Measurements from ENCODE around the gene GINM1. TPM values are rescaled to one million over a fixed set of nuclear protein-coding genes. Genes with fewer than 3 reads are reported as not detected.

GINM1 gene
- total RNA-seq, 1 experiment from 2014 or later, result 27.7 TPM

GRCh38 chr6:149560736-149561135 lies 5.4 kb upstream of the GINM1 start:
- intact Hi-C loops (cut with micrococcal nuclease), result no loop called here
- Mint-ChIP-seq H3K4me3 (ENCODE audit: unreplicated experiment) (no peak overlapping the region), H3K4me1 (ENCODE audit: insufficient read depth, unreplicated experiment) (peaks cover 7% of the 10 kb centered on the region), H3K36me3 (ENCODE audit: insufficient read depth, unreplicated experiment) (no peaks in the 10 kb centered on the region), H3K27ac (ENCODE audit: low read depth, unreplicated experiment) (no peak overlapping the region), H3K27me3 (ENCODE audit: insufficient read depth, unreplicated experiment) (peaks cover 37% of the 10 kb centered on the region), H3K9me3 (ENCODE audit: unreplicated experiment) (no peaks in the 10 kb centered on the region)
- TF ChIP-seq, protein P1, sequence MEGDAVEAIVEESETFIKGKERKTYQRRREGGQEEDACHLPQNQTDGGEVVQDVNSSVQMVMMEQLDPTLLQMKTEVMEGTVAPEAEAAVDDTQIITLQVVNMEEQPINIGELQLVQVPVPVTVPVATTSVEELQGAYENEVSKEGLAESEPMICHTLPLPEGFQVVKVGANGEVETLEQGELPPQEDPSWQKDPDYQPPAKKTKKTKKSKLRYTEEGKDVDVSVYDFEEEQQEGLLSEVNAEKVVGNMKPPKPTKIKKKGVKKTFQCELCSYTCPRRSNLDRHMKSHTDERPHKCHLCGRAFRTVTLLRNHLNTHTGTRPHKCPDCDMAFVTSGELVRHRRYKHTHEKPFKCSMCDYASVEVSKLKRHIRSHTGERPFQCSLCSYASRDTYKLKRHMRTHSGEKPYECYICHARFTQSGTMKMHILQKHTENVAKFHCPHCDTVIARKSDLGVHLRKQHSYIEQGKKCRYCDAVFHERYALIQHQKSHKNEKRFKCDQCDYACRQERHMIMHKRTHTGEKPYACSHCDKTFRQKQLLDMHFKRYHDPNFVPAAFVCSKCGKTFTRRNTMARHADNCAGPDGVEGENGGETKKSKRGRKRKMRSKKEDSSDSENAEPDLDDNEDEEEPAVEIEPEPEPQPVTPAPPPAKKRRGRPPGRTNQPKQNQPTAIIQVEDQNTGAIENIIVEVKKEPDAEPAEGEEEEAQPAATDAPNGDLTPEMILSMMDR (IDR thresholded peaks at IDR 0.05; ENCODE audit: unreplicated experiment), result peak; percentile 39
- POLR2A ChIA-PET, result interaction anchor here (1.0 kb wide), 1 partner anchor 15 kb away, joined by 3 read pairs; the partner anchor contains the start of gene PPIL4
- peak; percentile 27 for DNase-seq (ENCODE audit: unreplicated experiment)
- no TSS peak for BruUV-seq (replicated peaks)
- CTCF ChIA-PET, result interaction anchor here (3.6 kb wide), 1 partner anchor 14 kb away, joined by 26 read pairs; the partner anchor contains the start of gene PPIL4

DNA sequence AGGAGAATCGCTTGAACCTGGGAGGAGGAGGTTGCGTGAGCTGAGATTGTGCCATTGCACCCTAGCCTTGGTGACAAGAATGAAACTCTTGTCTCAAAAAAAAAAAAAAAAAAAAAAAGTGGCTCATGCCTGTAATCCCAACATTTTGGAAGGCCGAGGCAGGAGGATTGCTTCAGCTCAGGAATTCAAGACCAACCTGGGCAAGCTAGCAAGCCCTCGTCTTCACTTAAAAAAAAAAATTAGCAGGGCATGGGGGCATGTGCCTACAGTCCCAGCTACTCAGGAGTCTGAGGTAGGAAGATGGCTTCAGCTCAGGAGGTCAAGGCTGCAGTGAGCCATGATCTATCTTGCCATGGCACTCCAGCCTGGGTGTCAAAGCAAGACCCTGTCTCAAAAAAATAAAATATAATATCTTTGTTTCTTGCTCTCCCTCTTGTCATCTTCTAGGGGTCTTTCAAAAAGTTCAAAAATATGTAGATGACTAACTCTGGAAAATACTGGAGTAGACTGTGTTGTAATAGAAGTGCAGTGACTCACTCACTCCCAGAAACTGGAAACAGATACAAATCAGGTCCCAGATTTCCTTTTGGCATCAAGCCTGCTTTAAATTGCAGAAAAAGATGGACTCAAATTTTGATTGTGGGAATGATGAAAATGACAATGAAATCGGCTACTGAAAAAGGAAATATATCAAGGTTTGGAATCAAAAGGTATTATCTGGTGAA lies 2.8 kb upstream of the GINM1 start:
- Mint-ChIP-seq H3K9me3 (ENCODE audit: unreplicated experiment) (no peaks in the 10 kb centered on the region), H3K4me3 (ENCODE audit: unreplicated experiment) (peak overlapping the region; percentile 46), H3K27me3 (ENCODE audit: insufficient read depth, unreplicated experiment) (peaks cover 12% of the 10 kb centered on the region), H3K27ac (ENCODE audit: low read depth, unreplicated experiment) (peak overlapping the region; percentile 31), H3K4me1 (ENCODE audit: insufficient read depth, unreplicated experiment) (peaks cover 7% of the 10 kb centered on the region), H3K36me3 (ENCODE audit: insufficient read depth, unreplicated experiment) (no peaks in the 10 kb centered on the region)
- intact Hi-C loops (cut with micrococcal nuclease), result no loop called here
- CTCF ChIA-PET, result interaction anchor here (0.6 to 3.6 kb wide), 7 partner anchors 11 to 276 kb away, joined by 3 to 26 read pairs (median 4); partner anchors contain the start of gene PPIL4
- POLR2A ChIA-PET, result interaction anchor here (0.6 to 5.3 kb wide), 8 partner anchors 11 to 293 kb away, joined by 3 to 121 read pairs (median 6); partner anchors contain the start of genes LATS1 and PPIL4
- peak; percentile 87 for DNase-seq (ENCODE audit: unreplicated experiment)
- TF ChIP-seq, protein P1 (IDR thresholded peaks at IDR 0.05; ENCODE audit: unreplicated experiment), result no peak
- no TSS peak for BruUV-seq (replicated peaks)

GRCh38 chr6:149563928-149564325 lies 2.2 kb upstream of the GINM1 start:
- no peak for DNase-seq (ENCODE audit: unreplicated experiment)
- H3K4me1 Mint-ChIP-seq (ENCODE audit: insufficient read depth, unreplicated experiment), result peaks cover 7% of the 10 kb centered on the region
- ChIA-PET POLR2A (interaction anchor here (0.7 to 5.3 kb wide), 9 partner anchors 11 to 186 kb away, joined by 3 to 121 read pairs (median 8); partner anchors contain the start of genes KATNA1, LATS1, PCMT1 and PPIL4), CTCF (interaction anchor here (0.6 to 2.1 kb wide), 7 partner anchors 11 to 185 kb away, joined by 3 to 21 read pairs (median 3); partner anchors contain the start of gene PPIL4)
- intact Hi-C loops (cut with micrococcal nuclease), result loop anchor here (2.0 kb wide), 1 partner anchor 153 kb away; no protein-coding TSS in a partner anchor
- BruUV-seq (replicated peaks), result no TSS peak
- H3K27me3 Mint-ChIP-seq (ENCODE audit: insufficient read depth, unreplicated experiment), result peaks cover 11% of the 10 kb centered on the region
- TF ChIP-seq, protein P1 (IDR thresholded peaks at IDR 0.05; ENCODE audit: unreplicated experiment), result no peak
- no peak overlapping the region for H3K27ac Mint-ChIP-seq (ENCODE audit: low read depth, unreplicated experiment)
- peak overlapping the region; percentile 46 for H3K4me3 Mint-ChIP-seq (ENCODE audit: unreplicated experiment)
- H3K36me3 Mint-ChIP-seq (ENCODE audit: insufficient read depth, unreplicated experiment), result no peaks in the 10 kb centered on the region
- H3K9me3 Mint-ChIP-seq (ENCODE audit: unreplicated experiment), result no peaks in the 10 kb centered on the region

DNA sequence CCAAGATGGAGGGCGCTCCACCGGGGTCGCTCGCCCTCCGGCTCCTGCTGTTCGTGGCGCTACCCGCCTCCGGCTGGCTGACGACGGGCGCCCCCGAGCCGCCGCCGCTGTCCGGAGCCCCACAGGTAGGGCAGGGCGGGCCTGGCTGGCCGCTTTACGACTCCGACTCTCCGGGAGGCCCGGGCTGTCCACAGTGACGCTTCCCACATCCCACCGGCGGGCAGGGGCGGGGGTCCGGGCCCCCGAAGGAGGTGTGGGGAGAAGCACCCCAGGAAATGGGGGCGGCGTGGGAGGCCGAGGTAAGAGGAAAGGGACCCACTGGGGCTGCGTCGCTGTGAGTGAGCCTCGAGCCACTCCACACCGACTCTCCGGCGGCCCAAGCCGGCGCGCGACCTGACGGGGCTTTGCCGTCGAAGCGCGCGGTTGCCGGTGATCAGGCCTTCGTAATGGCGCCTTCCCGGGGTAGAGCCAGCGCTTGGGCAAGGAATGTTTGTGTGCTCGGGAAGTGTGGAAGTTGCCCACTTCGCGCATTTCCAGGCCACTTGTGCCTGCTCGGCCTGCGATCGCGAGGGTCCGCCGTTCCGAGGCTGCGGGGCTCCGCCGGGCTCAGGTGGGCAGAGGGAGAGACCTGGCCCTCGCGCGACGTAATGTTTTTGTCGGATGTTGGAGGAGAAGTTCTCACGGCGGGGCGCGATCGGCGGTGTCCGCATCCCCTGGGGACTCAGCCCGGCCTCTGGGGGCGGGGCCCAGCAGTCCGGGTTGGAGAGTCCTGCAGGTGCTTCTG lies 427 bp downstream of the GINM1 start:
- intact Hi-C loops (cut with micrococcal nuclease), result no loop called here
- peak overlapping the region; percentile 87 for H3K4me3 Mint-ChIP-seq (ENCODE audit: unreplicated experiment)
- ChIA-PET POLR2A (interaction anchor here (0.5 to 5.3 kb wide), 23 partner anchors 8 to 534 kb away, joined by 3 to 121 read pairs (median 4); partner anchors contain the start of genes KATNA1, LATS1 and PPIL4), CTCF (no interaction called here)
- BruUV-seq (replicated peaks), result no TSS peak
- peak overlapping the region; percentile 54 for H3K27ac Mint-ChIP-seq (ENCODE audit: low read depth, unreplicated experiment)
- peak; percentile 46 for DNase-seq (ENCODE audit: unreplicated experiment)
- H3K9me3 Mint-ChIP-seq (ENCODE audit: unreplicated experiment), result no peaks in the 10 kb centered on the region
- H3K4me1 Mint-ChIP-seq (ENCODE audit: insufficient read depth, unreplicated experiment), result peaks cover 7% of the 10 kb centered on the region
- H3K36me3 Mint-ChIP-seq (ENCODE audit: insufficient read depth, unreplicated experiment), result no peaks in the 10 kb centered on the region
- TF ChIP-seq, protein P1 (IDR thresholded peaks at IDR 0.05; ENCODE audit: unreplicated experiment), result no peak
- no peaks in the 10 kb centered on the region for H3K27me3 Mint-ChIP-seq (ENCODE audit: insufficient read depth, unreplicated experiment)
